AG09309 (cell line): ENCODE data around the gene SEMA7A.

ENCODE experiments used
- DNase-seq: peaks from one replicate; pipeline ENCODE4 v3.0.0-alpha.2; 2010; ENCODE audit warnings: low read depth
- H3K4me3 ChIP-seq: 2 replicates; pipeline ENCODE4 v1.5.1; 2011; ENCODE audit warnings: mild to moderate bottlenecking, low read depth, low read length, moderate library complexity; ENCODE audit not compliant: control insufficient read depth
- TF ChIP-seq, protein P1 (sequence below): IDR thresholded peaks from 2 replicates; pipeline ENCODE4 v1.5.1; 2011; ENCODE audit warnings: mild to moderate bottlenecking, low read depth, low read length, inconsistent platforms; ENCODE audit not compliant: insufficient read depth, control insufficient read depth; ENCODE audit errors: missing control alignments

Gene SEMA7A

DNA sequence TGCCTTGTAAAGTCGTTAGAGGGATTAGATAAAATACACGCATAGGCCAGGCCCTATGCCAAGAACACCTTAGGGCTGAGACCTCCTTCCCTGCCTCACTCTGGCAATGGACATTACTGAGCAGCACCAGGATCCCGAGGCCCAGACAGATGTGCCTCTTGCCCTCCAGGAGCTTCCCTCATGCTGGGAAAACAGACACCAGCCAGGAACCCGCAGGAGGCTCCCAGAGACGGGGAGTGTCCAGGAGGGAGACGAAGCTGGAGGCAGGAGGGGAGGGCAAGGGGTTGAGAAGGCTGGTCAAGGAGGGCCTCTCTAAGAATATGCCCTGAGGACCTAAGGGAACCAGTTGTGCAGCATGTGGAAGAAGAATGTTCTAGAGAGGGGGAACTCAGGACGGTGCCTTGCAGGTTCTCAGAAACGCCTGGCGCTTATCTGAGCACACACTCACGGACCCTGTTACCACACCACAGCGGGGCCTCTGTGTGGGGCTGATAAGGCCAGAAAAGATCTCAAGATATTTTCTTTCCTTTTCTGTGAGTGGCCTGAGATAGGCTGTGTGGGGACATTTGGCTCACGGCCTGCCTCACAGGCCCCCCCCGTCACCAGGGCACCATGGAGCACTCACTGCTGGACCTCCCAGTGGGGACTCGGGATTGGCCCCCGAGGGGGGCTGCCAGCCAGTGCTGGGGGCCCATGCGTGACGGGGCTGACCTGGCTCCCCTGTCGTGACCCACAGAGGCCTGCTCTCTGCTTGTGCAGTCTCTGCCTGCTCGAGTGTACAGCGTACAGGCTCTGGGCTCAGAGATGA, 44.3 kb downstream of the SEMA7A start:
- DNase-seq, result no peak
- no peak overlapping the region for H3K4me3 ChIP-seq
- TF ChIP-seq, protein P1, sequence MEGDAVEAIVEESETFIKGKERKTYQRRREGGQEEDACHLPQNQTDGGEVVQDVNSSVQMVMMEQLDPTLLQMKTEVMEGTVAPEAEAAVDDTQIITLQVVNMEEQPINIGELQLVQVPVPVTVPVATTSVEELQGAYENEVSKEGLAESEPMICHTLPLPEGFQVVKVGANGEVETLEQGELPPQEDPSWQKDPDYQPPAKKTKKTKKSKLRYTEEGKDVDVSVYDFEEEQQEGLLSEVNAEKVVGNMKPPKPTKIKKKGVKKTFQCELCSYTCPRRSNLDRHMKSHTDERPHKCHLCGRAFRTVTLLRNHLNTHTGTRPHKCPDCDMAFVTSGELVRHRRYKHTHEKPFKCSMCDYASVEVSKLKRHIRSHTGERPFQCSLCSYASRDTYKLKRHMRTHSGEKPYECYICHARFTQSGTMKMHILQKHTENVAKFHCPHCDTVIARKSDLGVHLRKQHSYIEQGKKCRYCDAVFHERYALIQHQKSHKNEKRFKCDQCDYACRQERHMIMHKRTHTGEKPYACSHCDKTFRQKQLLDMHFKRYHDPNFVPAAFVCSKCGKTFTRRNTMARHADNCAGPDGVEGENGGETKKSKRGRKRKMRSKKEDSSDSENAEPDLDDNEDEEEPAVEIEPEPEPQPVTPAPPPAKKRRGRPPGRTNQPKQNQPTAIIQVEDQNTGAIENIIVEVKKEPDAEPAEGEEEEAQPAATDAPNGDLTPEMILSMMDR, result no peak

DNA sequence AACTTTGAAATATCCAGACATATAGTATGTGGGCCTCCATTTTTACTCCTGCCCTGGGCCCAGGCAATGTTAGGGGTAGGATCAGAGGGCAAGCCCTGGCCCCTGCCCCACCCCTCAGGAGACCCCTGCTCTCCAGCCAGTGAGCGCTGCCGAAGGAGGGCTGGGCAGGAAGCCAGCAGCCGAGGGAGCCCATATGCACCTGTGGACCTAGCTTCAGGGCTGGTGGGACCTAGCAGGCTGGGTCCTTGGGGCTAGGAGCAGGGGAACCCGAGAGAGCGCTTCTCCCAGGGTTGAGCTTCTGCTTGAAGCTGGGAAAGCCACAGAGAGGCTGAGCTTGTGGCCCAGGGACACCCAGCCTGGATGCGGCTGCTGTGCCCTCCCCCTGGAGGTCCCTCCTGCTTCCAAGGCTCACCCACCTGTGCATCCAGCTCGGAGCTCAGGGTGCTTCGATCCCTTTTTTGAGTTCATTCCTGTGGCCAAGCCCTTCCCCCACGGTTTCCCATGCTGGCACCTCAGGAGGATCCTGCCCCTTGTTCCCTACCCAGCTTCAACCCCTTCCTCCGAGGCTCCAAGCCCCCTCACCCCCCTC, 45.3 kb downstream of the SEMA7A start:
- H3K4me3 ChIP-seq, result no peak overlapping the region
- TF ChIP-seq, protein P1, result no peak
- DNase-seq, result no peak

DNA sequence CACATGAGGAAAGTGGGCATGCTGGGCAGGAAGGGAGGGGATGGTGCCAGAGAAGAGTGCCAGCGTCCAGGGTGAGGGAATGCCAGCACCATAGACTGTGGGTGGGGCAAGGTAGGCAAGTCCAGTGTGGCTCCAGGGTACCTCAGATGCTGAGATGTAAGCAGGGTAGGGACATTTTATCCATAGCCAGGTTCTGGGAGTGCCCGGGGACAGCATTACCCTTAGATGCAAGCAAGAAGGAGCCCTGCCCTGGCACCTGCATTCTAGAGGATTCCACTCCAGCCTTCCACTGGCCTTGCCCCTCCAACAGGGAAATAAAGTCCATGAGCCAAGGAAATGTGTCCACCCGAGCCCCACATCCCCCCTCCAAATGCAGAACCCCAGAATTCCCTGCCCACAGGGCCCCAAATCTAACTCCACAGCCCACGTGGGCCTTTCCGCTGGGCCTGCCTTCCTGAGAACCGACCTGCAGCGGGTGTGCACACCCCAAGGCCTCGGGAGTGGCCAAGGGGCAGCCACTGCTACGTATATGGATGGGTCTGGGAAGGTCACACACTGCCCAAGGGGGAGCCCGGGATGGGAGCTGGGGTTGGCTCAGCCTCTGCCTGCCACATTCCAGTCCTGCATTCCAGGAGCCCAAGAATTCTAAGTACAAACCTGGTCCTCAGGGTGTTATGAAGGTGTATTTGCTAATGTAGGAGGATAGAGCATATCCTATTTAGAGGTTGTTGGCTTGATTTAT, 46.0 kb downstream of the SEMA7A start:
- TF ChIP-seq, protein P1, result no peak
- no peak for DNase-seq
- H3K4me3 ChIP-seq, result no peak overlapping the region

DNA sequence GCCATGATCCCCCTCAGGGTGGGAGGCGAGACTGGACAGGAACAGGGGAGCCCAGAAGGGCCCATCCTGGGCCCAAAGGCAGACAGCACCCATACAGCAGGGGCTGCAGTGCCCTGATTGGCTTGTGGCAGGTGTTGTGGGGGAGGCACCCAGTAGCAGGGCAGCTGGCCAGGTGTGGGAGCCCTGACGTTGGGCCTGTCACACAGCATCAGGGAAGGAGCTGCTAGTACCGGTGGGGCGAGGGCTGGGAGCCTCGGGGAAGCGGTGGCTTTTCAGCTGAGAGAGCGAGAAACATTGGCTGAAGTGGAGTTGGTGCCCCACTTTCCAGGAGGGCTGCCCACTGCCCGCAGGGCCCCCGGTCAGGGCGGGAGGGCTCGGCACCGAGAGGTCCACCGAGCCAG, 46.6 kb downstream of the SEMA7A start:
- TF ChIP-seq, protein P1, result no peak
- no peak overlapping the region for H3K4me3 ChIP-seq
- no peak for DNase-seq

DNA sequence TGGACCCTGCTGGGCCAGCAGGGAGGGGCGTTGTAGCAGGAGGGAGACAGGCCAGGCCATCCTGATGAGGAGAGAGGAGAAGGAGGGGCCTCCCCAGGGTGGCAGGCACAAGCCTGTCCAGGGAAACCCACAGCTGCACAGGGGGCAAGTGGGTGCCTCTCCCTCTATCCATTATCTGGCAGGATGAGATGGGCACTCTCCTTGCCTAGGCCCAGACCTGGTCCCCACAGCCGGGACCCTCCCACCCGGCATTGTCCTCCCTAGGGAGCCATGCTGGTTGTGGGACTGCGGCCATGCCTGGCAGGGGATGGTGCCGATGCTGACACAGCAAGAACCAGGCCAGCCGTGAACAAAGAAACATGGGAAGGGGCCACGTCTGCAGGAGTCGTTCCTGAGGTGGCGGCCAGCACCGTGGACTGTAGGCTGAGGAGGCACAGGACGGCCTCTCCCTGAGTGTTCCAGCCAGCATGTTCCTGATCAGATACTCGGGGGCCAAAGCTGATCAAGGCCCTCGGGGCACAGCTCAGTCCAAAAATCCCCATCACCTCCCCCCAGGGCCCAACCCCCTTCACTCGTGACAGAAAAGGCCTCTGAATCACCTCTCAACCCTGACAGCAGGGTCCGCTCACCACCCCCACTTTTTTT, 47.1 kb downstream of the SEMA7A start:
- no peak for DNase-seq
- H3K4me3 ChIP-seq, result no peak overlapping the region
- TF ChIP-seq, protein P1, result no peak

DNA sequence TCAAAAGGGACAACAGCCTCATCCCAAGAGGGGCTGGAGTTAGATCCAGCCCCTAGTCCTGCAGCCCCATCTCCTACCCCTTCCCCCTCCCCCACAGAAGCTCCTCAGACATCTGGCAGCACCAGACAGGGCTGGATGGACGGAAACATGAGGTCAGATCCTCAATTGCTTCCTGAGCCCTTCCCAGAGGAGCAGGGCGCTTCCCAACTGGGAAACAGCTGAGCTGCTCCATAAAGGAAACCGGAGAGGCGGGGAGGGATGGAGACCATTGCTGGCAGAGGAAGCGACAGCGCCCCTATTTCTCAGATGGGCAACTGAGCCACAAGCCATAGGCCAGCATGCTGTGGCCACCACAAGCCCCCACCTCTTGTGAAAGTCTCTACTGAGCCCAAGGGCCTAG, 48.0 kb downstream of the SEMA7A start:
- H3K4me3 ChIP-seq, result no peak overlapping the region
- DNase-seq, result no peak
- TF ChIP-seq, protein P1, result no peak
